ENCODE measurements around the gene CAP1.

GRCh38 chr1:40001456-40001855 lies 39.1 kb upstream of the CAP1 start:
- TF ChIP-seq, protein P1, sequence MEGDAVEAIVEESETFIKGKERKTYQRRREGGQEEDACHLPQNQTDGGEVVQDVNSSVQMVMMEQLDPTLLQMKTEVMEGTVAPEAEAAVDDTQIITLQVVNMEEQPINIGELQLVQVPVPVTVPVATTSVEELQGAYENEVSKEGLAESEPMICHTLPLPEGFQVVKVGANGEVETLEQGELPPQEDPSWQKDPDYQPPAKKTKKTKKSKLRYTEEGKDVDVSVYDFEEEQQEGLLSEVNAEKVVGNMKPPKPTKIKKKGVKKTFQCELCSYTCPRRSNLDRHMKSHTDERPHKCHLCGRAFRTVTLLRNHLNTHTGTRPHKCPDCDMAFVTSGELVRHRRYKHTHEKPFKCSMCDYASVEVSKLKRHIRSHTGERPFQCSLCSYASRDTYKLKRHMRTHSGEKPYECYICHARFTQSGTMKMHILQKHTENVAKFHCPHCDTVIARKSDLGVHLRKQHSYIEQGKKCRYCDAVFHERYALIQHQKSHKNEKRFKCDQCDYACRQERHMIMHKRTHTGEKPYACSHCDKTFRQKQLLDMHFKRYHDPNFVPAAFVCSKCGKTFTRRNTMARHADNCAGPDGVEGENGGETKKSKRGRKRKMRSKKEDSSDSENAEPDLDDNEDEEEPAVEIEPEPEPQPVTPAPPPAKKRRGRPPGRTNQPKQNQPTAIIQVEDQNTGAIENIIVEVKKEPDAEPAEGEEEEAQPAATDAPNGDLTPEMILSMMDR (IDR thresholded peaks at IDR 0.05; ENCODE audit: low read length), result no peak
- TF ChIP-seq EZH2phosphoT487 (IDR thresholded peaks at IDR 0.05; ENCODE audit: low read length) (no peak), EZH2 (optimal IDR thresholded peaks at IDR 0.05; ENCODE audit: low read depth, low read length) (no peak)
